ENCODE data around the gene OARD1.
"Not testable (repeated sequence)": the region's sequence is repeated elsewhere in the genome, so short reads cannot be mapped to it uniquely, and the experiment has no call there.

The OARD1 gene

DNA sequence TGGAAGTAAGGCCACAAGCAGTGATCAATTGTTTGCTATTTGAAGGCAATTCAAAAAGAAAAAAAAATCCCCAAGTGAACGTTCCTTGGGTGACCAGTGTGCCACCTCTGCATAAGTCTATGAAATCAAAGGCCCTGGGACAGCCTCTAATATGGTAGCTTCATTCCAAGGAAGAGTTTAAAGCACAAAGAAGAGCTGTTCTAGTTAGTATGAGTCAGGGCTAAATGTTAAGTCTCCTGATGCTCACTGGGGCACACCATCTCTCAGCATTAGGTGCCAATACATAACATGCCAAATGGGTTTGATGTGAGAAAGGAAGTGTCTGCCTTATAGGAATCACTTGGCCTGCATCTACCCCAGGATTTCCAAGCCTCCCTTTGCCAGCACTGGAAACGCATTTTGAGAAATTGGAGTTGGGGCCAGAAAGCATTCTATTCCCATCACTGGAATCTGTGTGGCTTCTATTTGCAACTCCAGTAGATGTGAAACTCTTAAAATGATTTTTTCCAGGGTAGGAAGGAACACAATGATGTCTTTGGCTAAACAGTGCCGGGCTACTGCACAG, 46.1 kb downstream of the OARD1 start:
- no peak for DNase-seq (ENCODE audit: low read depth)

DNA sequence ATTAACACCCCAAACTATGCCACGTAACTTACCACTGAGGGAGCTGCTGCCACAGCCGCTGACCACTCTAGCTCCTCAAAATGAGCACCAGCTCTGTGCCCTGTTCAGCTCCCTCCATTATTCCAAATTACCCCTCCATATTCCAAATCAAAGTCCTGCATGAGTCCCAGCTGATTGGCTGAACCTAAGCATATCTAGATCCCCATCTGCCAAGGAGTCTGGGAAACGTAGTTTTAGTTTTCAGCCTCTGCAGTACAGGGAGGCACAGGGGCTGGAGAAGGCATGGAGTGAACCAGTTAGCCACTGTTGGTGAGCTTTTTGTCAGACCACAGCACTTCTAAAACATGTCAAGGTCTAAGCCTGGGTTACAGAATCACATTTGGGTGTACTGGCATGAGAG, 49.0 kb downstream of the OARD1 start:
- no peak for DNase-seq (ENCODE audit: low read depth)

DNA sequence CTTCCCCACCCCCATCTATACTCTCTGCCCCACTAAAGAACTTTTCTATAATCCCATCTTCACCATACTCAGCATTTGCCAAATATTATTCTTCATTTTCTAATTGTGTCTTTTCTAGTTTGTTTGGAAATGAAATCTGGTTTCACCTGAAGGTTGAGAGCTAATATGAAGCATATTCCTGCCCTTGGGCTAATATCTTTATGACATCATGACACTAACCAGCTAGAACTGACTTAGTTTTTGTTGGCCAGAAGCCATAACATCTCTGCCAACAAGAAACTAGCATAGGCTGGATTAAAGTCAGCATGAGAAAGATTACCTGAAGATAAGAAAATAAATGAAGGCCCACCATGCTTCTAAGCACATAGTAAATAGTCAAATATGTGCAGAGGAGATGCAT, 49.9 kb downstream of the OARD1 start:
- DNase-seq (ENCODE audit: low read depth): no peak

DNA sequence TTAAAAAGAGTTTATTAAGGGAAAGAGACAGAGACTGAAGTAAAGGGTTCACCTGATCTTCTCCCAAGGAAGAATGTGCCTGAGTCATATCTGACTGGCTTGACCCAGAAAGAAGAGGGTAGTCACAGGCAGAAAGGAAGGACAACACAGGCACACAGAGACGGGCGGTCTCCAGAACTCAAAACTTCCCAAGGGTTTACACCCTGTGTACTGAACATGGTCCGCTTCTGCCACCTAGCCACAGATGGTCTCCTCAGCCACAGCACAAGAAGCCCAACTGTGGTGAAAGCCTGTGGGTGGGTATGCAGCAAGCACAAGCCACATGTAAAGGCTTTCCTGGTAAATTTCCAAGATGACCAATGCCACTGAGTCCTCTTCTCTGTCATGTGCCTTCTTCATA, 50.3 kb downstream of the OARD1 start:
- DNase-seq (ENCODE audit: low read depth): no peak

DNA sequence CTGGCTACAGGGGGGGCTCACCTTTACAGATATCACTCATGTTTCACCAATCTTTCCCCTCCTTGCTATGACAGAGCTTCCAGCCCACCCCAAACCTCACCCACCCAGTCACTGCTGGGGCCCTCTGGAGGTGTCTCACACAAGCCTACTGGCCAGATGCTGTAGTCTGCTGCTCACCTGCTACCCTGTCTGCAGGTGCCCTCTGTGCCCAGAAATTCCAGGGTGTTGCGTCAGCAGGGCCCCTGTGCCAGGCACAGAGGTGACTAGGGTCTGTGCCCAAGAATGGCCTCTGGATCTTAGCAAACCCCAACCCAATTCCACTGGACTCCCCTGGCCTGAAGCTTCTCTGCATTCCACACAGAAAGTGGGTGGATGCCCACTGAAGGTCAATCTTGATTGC, 54.5 kb downstream of the OARD1 start:
- DNase-seq (ENCODE audit: low read depth): no peak

DNA sequence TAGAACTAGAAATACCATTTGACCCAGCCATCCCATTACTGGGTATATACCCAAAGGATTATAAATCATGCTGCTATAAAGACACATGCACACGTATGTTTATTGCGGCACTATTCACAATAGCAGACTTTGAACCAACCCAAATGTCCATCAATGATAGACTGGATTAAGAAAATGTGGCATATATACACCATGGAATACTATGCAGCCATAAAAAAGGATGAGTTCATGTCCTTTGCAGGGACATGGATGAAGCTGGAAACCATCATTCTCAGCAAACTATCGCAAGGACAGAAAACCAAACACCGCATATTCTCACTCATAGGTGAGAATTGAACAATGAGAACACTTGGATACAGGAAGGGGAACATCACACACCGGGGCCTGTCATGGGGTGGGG, 56.3 kb downstream of the OARD1 start:
- not testable (repeated sequence) for DNase-seq (ENCODE audit: low read depth)

DNA sequence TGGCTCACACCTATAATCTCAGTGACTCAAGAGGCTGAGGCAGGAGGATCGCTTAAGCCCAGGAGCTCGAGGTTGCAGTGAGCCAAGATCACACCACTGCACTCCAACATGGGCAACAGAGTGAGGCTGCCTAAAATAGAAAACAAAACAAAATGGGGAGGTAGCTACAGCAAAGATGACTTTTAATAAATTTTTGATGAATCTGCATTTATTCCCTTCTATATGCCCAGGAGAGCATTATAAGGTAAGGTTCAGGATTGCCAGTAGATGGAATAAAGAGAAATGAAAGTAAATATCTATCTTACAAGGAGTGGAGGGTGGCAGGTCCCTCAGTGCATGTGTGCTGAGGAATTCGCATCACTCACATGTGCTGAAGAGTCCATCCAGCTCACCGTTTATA, 57.4 kb downstream of the OARD1 start:
- no peak for DNase-seq (ENCODE audit: low read depth)

Data from activated T-helper 9 cell treated with anti-CD3 and anti-CD28 coated beads, Interleukin-2, amount 50 U/mL, for 16 hours (primary cell).